ENCODE results near the gene NR2F6.

- TF ChIP-seq, protein P1, sequence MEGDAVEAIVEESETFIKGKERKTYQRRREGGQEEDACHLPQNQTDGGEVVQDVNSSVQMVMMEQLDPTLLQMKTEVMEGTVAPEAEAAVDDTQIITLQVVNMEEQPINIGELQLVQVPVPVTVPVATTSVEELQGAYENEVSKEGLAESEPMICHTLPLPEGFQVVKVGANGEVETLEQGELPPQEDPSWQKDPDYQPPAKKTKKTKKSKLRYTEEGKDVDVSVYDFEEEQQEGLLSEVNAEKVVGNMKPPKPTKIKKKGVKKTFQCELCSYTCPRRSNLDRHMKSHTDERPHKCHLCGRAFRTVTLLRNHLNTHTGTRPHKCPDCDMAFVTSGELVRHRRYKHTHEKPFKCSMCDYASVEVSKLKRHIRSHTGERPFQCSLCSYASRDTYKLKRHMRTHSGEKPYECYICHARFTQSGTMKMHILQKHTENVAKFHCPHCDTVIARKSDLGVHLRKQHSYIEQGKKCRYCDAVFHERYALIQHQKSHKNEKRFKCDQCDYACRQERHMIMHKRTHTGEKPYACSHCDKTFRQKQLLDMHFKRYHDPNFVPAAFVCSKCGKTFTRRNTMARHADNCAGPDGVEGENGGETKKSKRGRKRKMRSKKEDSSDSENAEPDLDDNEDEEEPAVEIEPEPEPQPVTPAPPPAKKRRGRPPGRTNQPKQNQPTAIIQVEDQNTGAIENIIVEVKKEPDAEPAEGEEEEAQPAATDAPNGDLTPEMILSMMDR (IDR thresholded peaks at IDR 0.05; ENCODE audit: insufficient read depth, low read depth, low read length), result no peak
- TF ChIP-seq EZH2 (IDR thresholded peaks at IDR 0.05; ENCODE audit: insufficient read depth, low read length), result no peak
Measured at GRCh38 chr19:17185590-17185989, 60.1 kb downstream of the NR2F6 start.

Data from astrocyte (in vitro differentiated cells and primary cell).